ENCODE data around the gene TMEM18.

DNA sequence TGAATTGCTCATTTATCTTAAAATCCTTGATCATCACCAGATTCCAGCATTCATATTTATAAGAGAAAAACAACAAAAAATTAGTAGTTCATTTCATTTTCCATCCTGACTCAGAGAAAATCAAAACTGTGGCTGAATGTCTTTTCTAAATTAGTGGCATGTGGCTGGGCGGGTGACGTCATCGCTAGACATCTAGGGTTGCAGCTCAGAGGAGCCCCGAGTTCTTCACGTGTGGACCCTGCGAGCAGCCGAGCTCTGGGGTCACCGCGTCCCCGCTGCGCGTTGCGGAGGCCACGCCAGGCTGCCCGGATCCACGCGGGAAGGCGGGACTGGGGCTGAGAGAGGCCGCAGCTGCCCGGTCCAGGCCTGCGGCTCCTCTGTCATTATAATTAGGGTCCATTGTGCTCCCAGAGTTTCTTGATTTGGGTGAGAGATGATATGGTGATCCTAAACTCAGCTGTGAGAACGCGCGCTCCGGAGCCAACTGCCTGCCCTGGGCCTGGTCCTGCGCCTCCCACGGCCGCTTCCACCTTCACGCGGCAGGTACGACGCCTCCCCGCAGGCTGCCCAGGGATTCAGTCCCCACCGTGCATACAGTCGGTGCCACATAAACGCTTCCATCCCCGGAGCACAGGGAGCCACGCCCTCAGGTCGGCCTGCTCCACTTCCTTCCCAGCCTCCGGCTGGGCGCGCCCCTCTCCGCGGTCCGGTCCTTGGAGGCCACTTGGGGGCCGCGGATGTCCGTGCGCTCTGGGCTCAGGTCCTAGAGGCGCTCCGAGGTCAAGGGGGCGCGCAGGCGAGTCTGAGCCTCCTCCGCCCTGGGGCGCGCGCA, 56.5 kb downstream of the TMEM18 start:
- TF ChIP-seq, protein P1, sequence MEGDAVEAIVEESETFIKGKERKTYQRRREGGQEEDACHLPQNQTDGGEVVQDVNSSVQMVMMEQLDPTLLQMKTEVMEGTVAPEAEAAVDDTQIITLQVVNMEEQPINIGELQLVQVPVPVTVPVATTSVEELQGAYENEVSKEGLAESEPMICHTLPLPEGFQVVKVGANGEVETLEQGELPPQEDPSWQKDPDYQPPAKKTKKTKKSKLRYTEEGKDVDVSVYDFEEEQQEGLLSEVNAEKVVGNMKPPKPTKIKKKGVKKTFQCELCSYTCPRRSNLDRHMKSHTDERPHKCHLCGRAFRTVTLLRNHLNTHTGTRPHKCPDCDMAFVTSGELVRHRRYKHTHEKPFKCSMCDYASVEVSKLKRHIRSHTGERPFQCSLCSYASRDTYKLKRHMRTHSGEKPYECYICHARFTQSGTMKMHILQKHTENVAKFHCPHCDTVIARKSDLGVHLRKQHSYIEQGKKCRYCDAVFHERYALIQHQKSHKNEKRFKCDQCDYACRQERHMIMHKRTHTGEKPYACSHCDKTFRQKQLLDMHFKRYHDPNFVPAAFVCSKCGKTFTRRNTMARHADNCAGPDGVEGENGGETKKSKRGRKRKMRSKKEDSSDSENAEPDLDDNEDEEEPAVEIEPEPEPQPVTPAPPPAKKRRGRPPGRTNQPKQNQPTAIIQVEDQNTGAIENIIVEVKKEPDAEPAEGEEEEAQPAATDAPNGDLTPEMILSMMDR (IDR thresholded peaks at IDR 0.05), result no peak
- no peak for TF ChIP-seq POLR2AphosphoS5 (IDR thresholded peaks at IDR 0.05; ENCODE audit: low read depth, low read length)
